ENCODE data around the gene CCNE1. TPM values are rescaled to one million over a fixed set of nuclear protein-coding genes. Genes with fewer than 3 reads are reported as not detected.
A peak's percentile ranks its signal among the peaks of the same experiment; 100 is the strongest.

Gene CCNE1
- 6.5 and 7.4 TPM in 2 replicates for total RNA-seq

DNA sequence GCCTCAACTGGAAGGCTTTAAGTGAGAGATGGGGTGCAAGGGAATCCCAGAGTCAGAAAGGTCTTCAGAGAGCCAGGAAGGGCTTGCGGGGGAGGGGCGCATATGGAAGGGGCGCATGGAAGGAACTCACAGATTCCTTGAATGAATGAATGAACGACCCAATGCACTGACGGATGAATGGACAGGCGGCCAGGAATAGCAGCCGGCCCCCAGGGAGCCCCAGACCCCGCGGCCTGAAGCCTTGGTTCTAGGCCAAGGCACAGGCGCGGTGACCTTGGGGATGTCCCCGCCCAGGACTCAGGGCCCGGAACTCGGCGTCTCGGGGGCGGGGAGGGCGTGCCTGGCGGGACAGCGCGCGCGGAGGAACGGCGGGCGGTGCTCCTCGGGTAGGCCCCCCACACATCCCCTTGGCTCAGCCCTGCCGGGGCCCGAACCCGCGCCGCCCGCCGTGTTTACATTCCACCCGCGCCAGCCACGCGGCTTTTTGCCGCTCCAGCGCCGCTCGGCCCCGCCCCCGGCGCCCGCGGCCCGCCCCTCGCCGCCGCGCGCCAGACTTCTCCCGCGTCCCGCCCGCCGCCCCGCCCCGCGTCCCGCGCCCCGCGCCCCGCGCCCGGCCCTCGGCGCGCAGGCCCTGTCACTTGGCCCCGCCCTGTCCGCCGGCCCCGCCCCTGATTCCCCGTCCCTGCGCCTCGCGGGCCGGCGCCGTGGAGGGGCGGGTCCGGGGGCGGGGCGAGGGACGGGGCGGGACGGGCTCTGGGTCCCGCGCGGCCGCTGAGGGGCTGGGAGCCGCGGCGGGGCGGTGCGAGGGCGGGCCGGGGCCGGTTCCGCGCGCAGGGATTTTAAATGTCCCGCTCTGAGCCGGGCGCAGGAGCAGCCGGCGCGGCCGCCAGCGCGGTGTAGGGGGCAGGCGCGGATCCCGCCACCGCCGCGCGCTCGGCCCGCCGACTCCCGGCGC, at the start of gene CCNE1:
Gene CCNE1 (plus strand): TSS at position 867 of the 955 bp plus-strand sequence. CDS start 565 bp downstream, outside the sequence.
- peak; percentile 22 for DNase-seq (ENCODE audit: low read depth, low spot score)

- no peak for DNase-seq (ENCODE audit: low read depth, low spot score)
These were observed 48.6 kb upstream of the CCNE1 start for GRCh38 chr19:29763196-29763595.

DNA sequence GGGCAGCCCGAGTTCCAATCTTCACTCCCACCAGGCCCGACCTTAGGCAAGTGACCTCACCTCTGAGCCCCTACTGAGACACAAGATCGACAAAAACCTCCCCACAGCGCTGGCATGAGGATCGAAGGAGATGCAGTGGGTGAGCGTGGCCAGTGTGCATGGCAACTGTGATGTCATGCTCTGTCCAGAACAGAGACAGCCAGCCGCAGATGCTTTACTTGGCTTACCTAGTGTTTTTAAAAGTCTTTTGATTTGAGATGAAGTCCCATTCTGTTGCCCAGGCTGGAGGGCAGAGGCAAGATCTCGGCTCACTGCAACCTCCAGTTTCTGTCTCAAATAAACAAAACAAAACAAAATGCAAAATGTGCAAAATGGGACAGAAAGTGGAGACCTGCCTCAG, 47.4 kb upstream of the CCNE1 start:
- DNase-seq (ENCODE audit: low read depth, low spot score), result no peak

- DNase-seq (ENCODE audit: low read depth, low spot score), result no peak
These were observed 45.7 kb upstream of the CCNE1 start for GRCh38 chr19:29766100-29766499.

GRCh38 chr19:29767039-29767735, 44.6 kb upstream of the CCNE1 start:
- no peak for DNase-seq (ENCODE audit: low read depth, low spot score)

- no peak for DNase-seq (ENCODE audit: low read depth, low spot score)
These were observed 43.6 kb upstream of the CCNE1 start for GRCh38 chr19:29768166-29768565.

- no peak for DNase-seq (ENCODE audit: low read depth, low spot score)
These were observed 41.8 kb upstream of the CCNE1 start for GRCh38 chr19:29769997-29770396.

GRCh38 chr19:29770648-29771047, 41.1 kb upstream of the CCNE1 start:
- DNase-seq (ENCODE audit: low read depth, low spot score), result no peak

- no peak for DNase-seq (ENCODE audit: low read depth, low spot score)
These were observed 39.9 kb upstream of the CCNE1 start for GRCh38 chr19:29771708-29772414.

- no peak for DNase-seq (ENCODE audit: low read depth, low spot score)
These were observed 39.1 kb upstream of the CCNE1 start for GRCh38 chr19:29772696-29773095.

GRCh38 chr19:29773141-29773540, 38.6 kb upstream of the CCNE1 start:
- DNase-seq (ENCODE audit: low read depth, low spot score), result no peak

- DNase-seq (ENCODE audit: low read depth, low spot score), result no peak
These were observed 37.7 kb upstream of the CCNE1 start for GRCh38 chr19:29774126-29774525.

- no peak for DNase-seq (ENCODE audit: low read depth, low spot score)
These were observed 33.9 kb upstream of the CCNE1 start for GRCh38 chr19:29777781-29778309.

- DNase-seq (ENCODE audit: low read depth, low spot score), result no peak
These were observed 31.9 kb upstream of the CCNE1 start for GRCh38 chr19:29779921-29780320.

- DNase-seq (ENCODE audit: low read depth, low spot score), result no peak
These were observed 30.2 kb upstream of the CCNE1 start for GRCh38 chr19:29781386-29782259.

DNA sequence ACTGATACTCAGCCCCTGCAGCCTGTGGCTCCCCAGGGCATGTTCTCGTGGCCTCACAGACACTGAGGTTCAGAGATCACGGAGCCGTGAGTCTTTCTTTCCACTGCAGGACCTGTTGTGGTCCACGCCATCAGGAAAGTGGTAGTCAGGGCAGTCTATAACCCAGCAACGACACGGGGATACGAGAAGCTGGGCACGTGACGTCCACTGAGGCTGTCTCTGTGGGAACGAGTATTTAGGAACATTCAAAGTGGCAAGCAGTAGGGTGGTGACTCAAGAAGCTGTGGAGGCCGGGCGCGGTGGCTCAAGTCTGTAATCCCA, 29.6 kb upstream of the CCNE1 start:
- DNase-seq (ENCODE audit: low read depth, low spot score), result no peak

DNA sequence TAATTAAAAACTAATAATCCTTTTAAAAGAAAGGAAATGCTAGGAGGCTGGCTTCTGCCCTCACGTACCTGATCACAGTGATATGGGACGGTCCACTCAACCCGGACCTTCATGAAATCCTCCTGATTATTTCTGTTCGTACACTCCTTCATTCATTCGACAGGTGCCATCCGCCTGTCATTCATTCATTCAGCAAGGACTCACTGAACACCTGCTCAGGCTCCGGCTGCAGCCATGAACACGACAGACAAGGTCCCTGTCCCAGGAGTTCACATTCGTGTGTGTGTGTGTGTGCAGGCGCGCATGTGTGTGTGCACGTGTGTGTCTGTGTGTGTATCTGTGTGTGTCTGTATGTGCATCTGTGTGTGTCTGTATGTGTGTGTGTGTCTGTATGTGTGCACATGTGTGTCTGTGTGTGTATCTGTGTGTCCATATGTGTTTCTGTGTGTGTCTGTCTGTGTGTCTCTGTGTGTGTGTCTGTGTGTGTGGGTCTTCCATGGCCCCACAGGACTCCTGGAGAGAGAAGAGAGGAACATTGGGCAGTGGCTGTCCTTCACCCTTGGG, 28.1 kb upstream of the CCNE1 start:
- no peak for DNase-seq (ENCODE audit: low read depth, low spot score)

DNA sequence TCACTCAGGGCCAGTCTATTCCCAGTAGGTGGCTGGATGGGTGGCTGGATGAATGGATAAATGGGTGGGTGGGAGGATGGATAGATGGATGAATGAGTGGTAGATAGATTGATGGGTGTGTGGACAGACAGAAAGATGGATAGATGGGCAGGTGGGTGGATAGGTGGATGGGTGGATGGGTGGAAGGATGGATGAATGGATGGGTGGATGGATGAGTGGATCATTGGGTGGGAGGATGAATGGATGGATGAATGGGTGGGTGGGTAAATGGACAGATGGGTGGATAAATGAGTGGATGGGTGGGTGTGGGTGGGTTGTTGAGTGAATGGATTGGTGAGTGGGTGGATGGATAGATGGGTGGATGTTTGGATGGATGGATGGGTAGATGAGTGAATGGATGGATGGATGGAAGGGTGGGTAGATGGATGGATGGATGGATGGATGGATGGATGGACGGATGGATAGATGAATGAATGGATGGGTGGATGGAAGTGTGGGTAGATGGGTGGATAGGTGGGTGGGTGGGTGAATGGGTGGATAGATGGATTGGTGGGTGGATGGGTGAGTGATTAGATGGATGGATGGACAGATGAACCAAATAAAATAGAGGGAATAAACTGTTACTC, 27.1 kb upstream of the CCNE1 start:
- no peak for DNase-seq (ENCODE audit: low read depth, low spot score)

GRCh38 chr19:29785360-29785759, 26.4 kb upstream of the CCNE1 start:
- DNase-seq (ENCODE audit: low read depth, low spot score), result no peak
